K562 (cell line): Measurements from ENCODE around the gene TK1. TPM values are rescaled to one million over a fixed set of nuclear protein-coding genes. Genes with fewer than 3 reads are reported as not detected.

Source experiments
- ASH1L ChIP-seq: fragments of 450-650 bp; IDR thresholded peaks from 2 replicates; pipeline ENCODE4 v1.6.1; 2018; ENCODE audit warnings: borderline replicate concordance, mild to moderate bottlenecking, low read depth; ENCODE audit not compliant: partially characterized antibody
- BRF2 ChIP-seq: IDR thresholded peaks from 3 replicates; pipeline ENCODE4 v1.6.1; 2011; ENCODE audit warnings: borderline replicate concordance, mild to moderate bottlenecking; ENCODE audit not compliant: insufficient read length, insufficient read depth
- C11orf30 ChIP-seq: fragments of 450-650 bp; IDR thresholded peaks from 2 replicates; pipeline ENCODE4 v1.6.1; 2016; ENCODE audit warnings: low read depth, mild to moderate bottlenecking
- CREB1 ChIP-seq, 2 experiments: sonication (generic) in 1 of 2; formaldehyde crosslinking in 1 of 2; IDR thresholded peaks; 2 replicates each; pipeline versions ENCODE4 v1.6.1 to v1.8.0; 2012 to 2022; ENCODE audit warnings: inconsistent platforms in 1 of 2, mild to moderate bottlenecking in 1 of 2, missing genetic modification reagents in 1 of 2, moderate library complexity in 1 of 2
- CTBP1 ChIP-seq: fragments of 450-650 bp; IDR thresholded peaks from 2 replicates; pipeline ENCODE4 v1.6.1; 2016; ENCODE audit warnings: borderline replicate concordance
- CXXC5 ChIP-seq: fragments of 250-450 bp; sonication (Bioruptor Pico); IDR thresholded peaks from 2 replicates; pipeline ENCODE4 v1.8.0; 2022; ENCODE audit warnings: inconsistent platforms, mild to moderate bottlenecking, moderate library complexity
- HNRNPL ChIP-seq: fragments of 200-400 bp; formaldehyde crosslinking; IDR thresholded peaks from 2 replicates; pipeline ENCODE4 v1.6.1; 2017; ENCODE audit warnings: low read depth, mild to moderate bottlenecking, low read length
- KLF1 ChIP-seq: fragments of 450-650 bp; IDR thresholded peaks from 2 replicates; pipeline ENCODE4 v1.6.1; 2016; ENCODE audit warnings: missing genetic modification characterization, missing compliant biosample characterization
- MAZ ChIP-seq, 2 experiments: fragments of 450-650 bp in 1 of 2; sonication (generic) in 1 of 2; formaldehyde crosslinking; IDR thresholded peaks in 1 of 2; conservative IDR thresholded peaks in 1 of 2; 2 replicates each; pipeline versions ENCODE4 v1.4.0 to v1.5.0; 2020; ENCODE audit warnings: mild to moderate bottlenecking in 1 of 2, missing genetic modification reagents in 1 of 2
- MYC ChIP-seq, 2 experiments: fragments of 250-450 bp in 1 of 2; sonication (Bioruptor Pico) in 1 of 2; IDR thresholded peaks; 2 replicates each; pipeline versions ENCODE4 v1.5.1 to v1.6.1; 2012 to 2021; ENCODE audit warnings: low read depth in 2 of 2, borderline replicate concordance in 1 of 2, improper control_type of control experiment in 1 of 2, low read length in 1 of 2, mild to moderate bottlenecking in 1 of 2, moderate library complexity in 1 of 2
- PTBP1 ChIP-seq: fragments of 200-400 bp; formaldehyde crosslinking; IDR thresholded peaks from 2 replicates; pipeline ENCODE4 v1.6.1; 2017; ENCODE audit warnings: low read depth, low read length
- SMARCA4 ChIP-seq: fragments of 450-650 bp; IDR thresholded peaks from 2 replicates; pipeline ENCODE4 v1.6.1; 2016
- SRSF9 ChIP-seq: fragments of 200-400 bp; formaldehyde crosslinking; IDR thresholded peaks from 2 replicates; pipeline ENCODE4 v1.6.1; 2017; ENCODE audit warnings: low read depth, low read length, borderline replicate concordance
- ZFX ChIP-seq: sonication (generic); formaldehyde crosslinking; IDR thresholded peaks from 2 replicates; pipeline ENCODE4 v1.8.0; 2022; ENCODE audit warnings: mild to moderate bottlenecking, missing genetic modification reagents, moderate library complexity
- ZNF318 ChIP-seq, 2 experiments: fragments of 450-650 bp; IDR thresholded peaks; 2 replicates each; pipeline ENCODE4 v1.6.1; 2016; ENCODE audit warnings: mild to moderate bottlenecking in 2 of 2, borderline replicate concordance in 1 of 2, low read depth in 1 of 2, moderate library complexity in 1 of 2
- ZNF830 ChIP-seq: fragments of 250-450 bp; sonication (Bioruptor Pico); IDR thresholded peaks from 2 replicates; pipeline ENCODE4 v1.5.0; 2021; ENCODE audit warnings: mild to moderate bottlenecking
- polyA plus RNA-seq, 8 experiments: library from polyadenylated mRNA; depleted of rRNA in 4 of 8; stranded (reverse) in 5 of 8; unstranded in 3 of 8; fragments of >200 nt; fragmentation: Nextera tagmentation in 2 of 8; fragmentation: Illumina TruSeq in 1 of 8; extraction: Ambion mirVana in 2 of 8; extraction: Trizol in 1 of 8; gene quantifications; 2 replicates each; pipeline versions ENCODE4 v1.2.1 to v1.2.3, GENCODE V29; 2011 to 2014; ENCODE audit warnings: inconsistent platforms in 1 of 8, missing spikeins in 1 of 8
- total RNA-seq, 7 experiments: library from RNA; depleted of rRNA in 6 of 7; stranded (reverse); fragments of >200 nt in 6 of 7; fragmentation: Illumina TruSeq in 2 of 7; extraction: Trizol in 2 of 7; gene quantifications; 2 replicates each; pipeline versions ENCODE4 v1.2.1 to v1.2.3, GENCODE V29; 2011 to 2021; ENCODE audit warnings: low replicate concordance in 1 of 7

The TK1 gene
- total and polyA plus RNA-seq, 9 of the 15 experiments (the other 6 are each of a cell fraction or from before 2014, with no cell fraction given): 8.4 to 280 (median 103) TPM

- peak; percentile 55; the same call in 1 of the 2 replicates for TF ChIP-seq CXXC5 (CRISPR knock-in tag)
- no peak for TF ChIP-seq CREB1 (IDR thresholded peaks at IDR 0.05)
- TF ChIP-seq CREB1 (CRISPR knock-in tag; IDR thresholded peaks at IDR 0.05): peak; percentile 52; the same call in 1 of the 2 replicates
- TF ChIP-seq BRF2: no peak
- peak; percentile 78 for TF ChIP-seq ZFX (CRISPR knock-in tag)
- TF ChIP-seq MYC (IDR thresholded peaks at IDR 0.05; ENCODE audit: low read depth, low read length): peak; percentile 97
- peak; percentile 64; the same call in 1 of the 2 replicates for TF ChIP-seq MYC (CRISPR knock-in tag; IDR thresholded peaks at IDR 0.05; ENCODE audit: borderline replicate concordance, low read depth)
- TF ChIP-seq KLF1 (tag): no peak; the same call in 1 of the 2 replicates
- TF ChIP-seq MAZ (CRISPR knock-in tag; conservative IDR thresholded peaks at IDR 0.05 in 1 of 2, IDR thresholded peaks at IDR 0.05 in 1 of 2): peak in 1 of 2 experiments; percentile 56; a peak in 3 of 4 replicates
- TF ChIP-seq ASH1L: no peak
- peak; percentile 98 for TF ChIP-seq CTBP1
- TF ChIP-seq PTBP1: no peak
- no peak for TF ChIP-seq HNRNPL
- no peak for TF ChIP-seq SRSF9
- TF ChIP-seq C11orf30: no peak
- TF ChIP-seq SMARCA4: peak; percentile 62; the same call in 1 of the 2 replicates
- no peak for TF ChIP-seq ZNF830 (CRISPR knock-in tag)
- no peak for TF ChIP-seq ZNF318 (IDR thresholded peaks at IDR 0.05; ENCODE audit: borderline replicate concordance in 1 of 2, low read depth in 1 of 2)
Observed at GRCh38 chr17:78137392-78138203, 49.3 kb downstream of the TK1 start (continued).
